HG03095 (cell line): ENCODE data around the gene UAP1L1.

ENCODE experiments used
- ATAC-seq: cut with Tn5 transposase; IDR thresholded peaks from one replicate; pipeline ENCODE4 v1.9.1; 2021; ENCODE audit warnings: moderate library complexity; ENCODE audit not compliant: unreplicated experiment

Gene UAP1L1

DNA sequence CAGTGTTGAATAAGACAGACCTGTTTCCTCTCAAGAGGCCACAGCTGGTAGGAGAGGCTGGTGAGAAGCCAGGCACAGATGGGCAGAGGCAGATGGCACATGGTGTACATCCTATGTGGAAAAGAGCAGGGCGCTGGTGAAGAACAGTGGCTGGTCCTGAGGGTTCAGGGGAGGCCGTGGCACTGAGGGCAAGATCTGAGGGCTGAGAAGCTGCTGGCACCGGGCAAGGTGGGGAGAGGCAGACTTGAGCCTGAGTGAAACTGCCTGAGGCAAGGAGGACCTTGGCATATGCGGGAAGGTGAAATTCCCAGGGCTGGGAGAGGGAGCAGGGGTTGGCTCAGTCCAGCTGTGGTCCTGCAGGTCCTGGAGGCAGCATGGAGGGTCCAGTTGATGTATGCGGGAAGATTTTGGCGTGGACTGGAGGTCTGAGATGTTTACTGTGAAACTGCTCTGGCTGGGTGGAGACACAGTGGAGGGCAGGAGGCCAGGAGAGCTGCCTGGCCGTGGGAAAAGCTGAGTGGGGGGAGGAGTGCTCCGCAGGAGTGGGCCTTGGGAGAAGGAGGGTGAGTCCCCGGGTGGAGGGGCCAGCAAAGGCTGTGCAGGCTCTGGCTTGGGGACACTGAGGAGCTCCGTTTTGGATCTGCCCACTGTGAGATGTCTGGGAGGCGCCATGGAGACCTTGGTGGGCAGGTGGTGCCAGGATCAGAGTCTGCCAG, 12.1 kb downstream of the UAP1L1 start:
- no peak for ATAC-seq

- peak; percentile 77 for ATAC-seq
These were observed 18.6 kb downstream of the UAP1L1 start for GRCh38 chr9:137095664-137096517.

- ATAC-seq: no peak
These were observed 19.6 kb downstream of the UAP1L1 start for GRCh38 chr9:137096785-137097546.

DNA sequence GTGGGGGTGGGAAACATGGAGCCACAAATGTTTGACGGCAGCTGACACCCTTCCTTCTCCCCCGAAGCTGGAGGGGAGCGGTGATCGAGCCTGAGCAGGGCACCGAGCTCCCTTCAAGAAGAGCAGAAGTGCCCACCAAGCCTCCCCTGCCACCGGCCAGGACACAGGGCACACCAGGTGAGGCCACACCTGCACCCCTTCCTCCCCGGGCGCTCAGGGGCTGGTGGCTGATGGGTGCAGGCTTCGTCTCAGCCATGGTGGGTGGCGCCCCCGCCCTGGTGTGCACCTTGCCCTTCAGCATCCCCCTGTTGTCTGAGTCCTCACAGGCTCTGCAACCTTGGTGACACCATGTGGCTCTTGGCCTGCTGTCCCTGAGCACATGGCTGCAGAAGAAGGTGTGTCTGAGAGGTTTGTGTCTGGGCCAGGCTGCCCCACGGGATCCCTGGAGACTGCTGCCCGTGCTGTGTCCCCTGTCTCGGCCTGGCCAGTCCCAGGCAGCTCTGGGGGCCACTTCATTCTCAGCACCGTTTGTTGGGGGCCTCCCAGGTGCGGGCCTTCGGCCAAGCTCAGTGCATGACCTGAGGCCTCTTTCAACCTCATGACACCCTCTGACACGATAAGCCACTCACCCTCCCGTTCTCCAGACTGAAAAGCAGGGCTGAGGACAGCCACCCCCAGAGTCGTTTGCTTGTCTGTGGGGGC, 20.6 kb downstream of the UAP1L1 start:
- ATAC-seq: no peak

DNA sequence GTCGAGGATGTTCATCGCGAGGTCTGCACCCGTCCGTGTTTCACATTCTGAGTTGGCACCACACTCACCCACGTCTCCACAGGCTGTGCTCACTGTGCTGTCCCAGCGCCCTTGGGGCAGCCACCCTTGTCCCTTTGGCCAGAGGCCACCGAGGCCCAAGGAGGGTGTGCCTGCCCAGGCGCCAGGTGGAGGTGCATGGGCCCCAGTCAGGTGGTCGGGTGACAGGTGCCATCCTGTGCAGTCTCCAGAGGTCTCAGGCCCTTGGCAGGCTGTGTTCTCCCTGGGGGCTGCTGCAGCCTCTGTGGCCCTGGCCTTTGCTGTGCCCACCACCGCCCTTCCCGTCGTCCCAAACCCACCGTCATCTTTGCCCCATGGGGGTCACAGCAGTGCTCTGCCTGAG, 21.9 kb downstream of the UAP1L1 start:
- ATAC-seq: no peak

DNA sequence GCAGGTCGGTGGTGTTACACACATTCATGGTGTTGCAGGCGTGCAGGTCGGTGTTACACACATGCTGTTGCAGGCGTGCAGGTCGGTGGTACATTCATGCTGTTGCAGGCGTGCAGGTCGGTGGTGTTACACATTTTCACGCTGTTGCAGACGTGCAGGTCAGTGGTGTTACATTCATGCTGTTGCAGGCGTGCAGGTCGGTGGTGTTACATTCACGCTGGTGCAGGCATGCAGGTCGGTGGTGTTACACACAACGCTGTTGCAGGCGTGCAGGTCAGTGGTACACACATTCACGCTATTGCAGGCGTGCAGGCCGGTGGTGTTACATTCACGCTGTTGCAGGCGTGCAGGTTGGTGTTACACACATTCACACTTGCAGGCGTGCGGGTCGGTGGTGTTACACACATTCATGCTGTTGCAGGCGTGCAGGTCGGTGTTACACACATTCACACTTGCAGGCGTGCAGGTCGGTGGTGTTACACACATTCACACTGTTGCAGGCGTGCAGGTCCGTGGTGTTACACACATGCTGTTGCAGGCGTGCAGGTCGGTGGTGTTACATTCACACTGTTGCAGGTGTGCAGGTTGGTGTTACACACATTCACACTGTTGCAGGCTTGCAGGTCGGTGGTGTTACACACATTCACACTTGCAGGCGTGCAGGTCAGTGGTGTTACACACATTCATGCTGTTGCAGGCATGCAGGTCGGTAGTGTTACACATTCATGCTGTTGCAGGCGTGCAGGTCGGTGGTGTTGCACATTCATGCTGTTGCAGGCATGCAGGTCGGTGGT, 26.1 kb downstream of the UAP1L1 start:
- no peak for ATAC-seq

GRCh38 chr9:137105814-137106661, 28.7 kb downstream of the UAP1L1 start:
- ATAC-seq: no peak

DNA sequence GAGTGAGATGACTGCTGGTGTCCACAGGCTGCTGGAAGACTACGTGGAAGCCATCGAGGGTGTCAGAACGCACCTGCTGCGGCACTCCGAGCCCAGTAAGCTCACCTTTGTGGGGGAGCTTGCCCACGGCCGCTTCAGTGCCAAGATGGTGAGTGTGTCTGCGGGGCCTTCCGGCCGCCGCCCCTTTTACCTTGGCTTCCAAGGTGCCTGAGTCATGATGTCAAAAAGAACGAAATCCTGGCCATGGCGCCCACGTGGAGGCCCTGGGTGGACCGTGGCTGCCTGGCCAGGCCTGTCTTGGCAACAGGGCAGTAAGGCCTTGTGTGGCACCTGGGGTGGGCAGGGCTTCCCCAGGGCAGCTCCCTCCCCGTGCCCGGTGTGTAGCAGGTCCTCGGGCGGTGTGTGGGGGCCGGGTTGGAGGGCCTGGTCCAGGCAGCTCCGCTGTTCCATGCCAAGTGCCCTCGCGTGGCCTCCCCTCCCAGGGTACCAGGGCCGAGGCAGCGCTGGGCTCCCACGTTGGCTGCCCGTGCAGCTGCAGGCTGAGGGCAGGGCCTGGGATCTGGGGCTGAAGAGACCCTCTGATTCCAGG, 29.4 kb downstream of the UAP1L1 start:
- ATAC-seq: no peak

GRCh38 chr9:137107312-137107921, 30.1 kb downstream of the UAP1L1 start:
- ATAC-seq: no peak

DNA sequence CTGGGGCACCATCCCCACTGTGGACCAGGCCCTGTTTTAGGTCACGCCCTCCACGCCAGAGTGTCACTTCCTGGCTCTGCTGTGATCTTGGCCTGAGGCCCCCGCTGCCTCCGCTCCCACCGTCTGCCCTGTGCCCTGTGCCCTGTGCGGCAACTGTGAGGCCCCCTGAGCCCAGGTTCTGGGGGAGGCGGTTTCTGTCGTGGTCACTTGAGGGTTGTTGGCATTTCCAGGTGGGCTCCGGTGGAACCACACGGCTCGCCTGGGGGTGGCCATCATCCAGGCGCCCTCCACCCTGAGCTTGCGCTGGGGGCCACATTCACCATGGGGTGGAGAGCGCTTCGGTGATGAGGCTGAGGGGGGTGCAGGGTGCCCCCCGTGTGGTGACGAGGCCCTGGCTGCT, 30.7 kb downstream of the UAP1L1 start:
- ATAC-seq: no peak

DNA sequence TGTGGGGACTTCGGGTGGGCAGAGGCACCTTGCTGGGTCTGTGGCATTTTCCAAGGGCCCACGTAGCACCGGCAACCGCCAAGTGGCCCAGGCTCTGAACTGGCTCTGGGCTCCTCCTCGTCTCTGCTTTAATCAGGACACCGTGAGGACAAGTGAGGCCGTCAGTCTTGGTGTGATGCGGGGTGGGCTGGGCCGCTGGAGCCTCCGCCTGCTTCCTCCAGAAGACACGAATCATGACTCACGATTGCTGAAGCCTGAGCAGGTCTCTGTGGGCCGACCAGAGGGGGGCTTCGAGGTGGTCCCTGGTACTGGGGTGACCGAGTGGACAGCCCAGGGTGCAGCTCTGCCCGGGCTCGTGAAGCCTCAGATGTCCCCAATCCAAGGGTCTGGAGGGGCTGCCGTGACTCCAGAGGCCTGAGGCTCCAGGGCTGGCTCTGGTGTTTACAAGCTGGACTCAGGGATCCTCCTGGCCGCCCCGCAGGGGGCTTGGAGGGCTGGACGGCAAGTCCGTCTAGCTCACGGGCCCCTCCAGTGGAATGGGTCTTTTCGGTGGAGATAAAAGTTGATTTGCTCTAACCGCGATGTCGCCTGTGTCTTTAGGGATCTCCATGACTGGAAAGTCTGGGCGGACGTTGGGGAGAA, 31.4 kb downstream of the UAP1L1 start:
- ATAC-seq: no peak

- ATAC-seq: no peak
These were observed 32.2 kb downstream of the UAP1L1 start for GRCh38 chr9:137109250-137110146.

DNA sequence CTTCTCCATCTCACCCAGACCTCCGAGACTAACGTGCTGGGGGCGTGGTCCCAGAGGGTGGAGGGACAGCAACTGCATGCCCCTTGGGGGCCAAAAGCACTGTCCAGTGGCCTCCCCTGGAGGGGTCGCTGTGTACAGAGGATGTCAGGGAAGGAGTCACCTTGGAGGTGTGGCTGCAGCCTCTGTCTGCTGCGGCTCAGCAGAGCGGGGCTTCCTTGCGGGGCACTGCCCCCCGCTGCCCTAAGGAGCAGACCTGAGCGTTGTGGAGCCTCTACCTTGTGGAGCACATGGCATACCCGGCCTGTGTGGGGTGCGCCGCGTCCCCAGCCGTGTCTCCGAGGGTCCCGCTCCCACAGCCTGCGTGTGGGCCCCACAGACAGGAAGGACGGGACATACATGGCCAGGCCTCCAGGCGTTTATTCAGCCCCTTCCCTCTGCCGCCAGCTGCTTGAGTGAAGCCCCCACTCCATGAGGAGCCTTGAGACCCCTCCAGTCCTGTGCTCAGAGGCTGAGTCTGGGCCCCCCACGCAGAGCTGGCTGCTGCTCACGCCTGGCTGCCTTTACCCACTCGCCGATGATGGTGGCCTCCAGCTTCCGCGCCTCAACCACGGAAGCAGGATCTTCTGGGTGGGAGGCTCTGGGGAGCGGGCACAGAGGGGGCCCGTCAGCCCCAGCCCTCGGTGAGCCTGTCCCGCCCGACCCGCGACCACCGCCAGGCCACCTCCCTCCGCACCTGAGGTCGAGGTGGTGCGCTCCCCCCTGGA, 33.0 kb downstream of the UAP1L1 start:
- ATAC-seq: no peak

DNA sequence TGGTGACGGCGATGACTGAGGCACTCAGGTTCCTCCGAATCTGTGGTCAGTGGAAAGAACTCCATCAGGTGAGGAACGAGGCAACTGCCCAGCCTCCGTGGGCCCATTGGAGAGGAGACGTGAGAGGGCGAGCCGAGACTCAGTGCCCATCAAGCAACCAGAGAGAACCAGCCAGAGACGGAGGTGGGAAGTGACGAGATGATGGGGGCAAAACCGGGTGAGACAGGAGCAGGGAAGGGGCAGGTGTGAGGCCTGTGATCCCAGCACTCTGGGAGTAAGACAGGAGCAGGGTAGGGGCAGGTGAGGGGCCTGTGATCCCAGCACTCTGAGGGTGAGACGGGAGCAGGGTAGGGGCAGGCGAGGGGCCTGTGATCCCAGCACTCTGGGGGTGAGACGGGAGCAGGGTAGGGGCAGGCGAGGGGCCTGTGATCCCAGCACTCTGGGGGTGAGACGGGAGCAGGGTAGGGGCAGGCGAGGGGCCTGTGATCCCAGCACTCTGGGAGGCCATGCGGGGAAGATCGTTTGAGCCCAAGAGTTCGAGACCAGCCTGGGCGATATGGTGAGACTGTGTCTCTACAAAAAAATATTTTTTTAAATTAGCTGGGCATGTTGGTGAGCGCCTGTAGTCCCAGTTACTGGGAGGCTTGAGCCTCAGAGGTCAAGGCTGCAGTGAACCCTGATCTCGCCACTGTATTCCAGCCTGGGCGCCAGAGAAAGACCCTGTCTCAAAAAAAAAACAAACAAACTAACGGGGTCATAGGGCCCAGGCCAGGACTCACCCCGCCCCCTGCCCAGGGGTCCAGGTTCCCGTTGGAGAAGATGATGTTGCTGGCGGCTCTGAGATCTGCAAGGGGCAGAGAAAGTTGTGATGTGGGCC, 33.8 kb downstream of the UAP1L1 start:
- ATAC-seq: no peak
